Kidney capillary endothelial cell (primary cell): ENCODE results near the gene COMMD9.

ENCODE experiments used
- DNase-seq: peaks from one replicate; pipeline ENCODE4 v3.0.0-alpha.2; 2018; ENCODE audit warnings: low spot score

COMMD9 gene

GRCh38 chr11:36296884-36297543 lies 7.8 kb upstream of the COMMD9 start:
- no peak for DNase-seq

- no peak for DNase-seq
These were observed 6.7 kb upstream of the COMMD9 start, which contains the start of gene PRR5L for GRCh38 chr11:36295926-36296325. Gene PRR5L (plus strand): TSS chr11:36296288. CDS start chr11:36401122, 104,834 bp downstream.

- DNase-seq, result peak; percentile 58
These were observed 3.1 kb upstream of the COMMD9 start for GRCh38 chr11:36292311-36292722.

- no peak for DNase-seq
These were observed 590 bp downstream of the COMMD9 start for GRCh38 chr11:36288442-36289225.

- no peak for DNase-seq
These were observed 6.3 kb downstream of the COMMD9 start for GRCh38 chr11:36282926-36283325.

- no peak for DNase-seq
These were observed 7.4 kb downstream of the COMMD9 start for GRCh38 chr11:36281850-36282249.

- no peak for DNase-seq
These were observed 8.7 kb downstream of the COMMD9 start for GRCh38 chr11:36280531-36280930.

- no peak for DNase-seq
These were observed 10.5 kb downstream of the COMMD9 start for GRCh38 chr11:36278531-36279282.

- no peak for DNase-seq
These were observed 14.8 kb downstream of the COMMD9 start for GRCh38 chr11:36274414-36274813.

- no peak for DNase-seq
These were observed 16.1 kb downstream of the COMMD9 start for GRCh38 chr11:36273110-36273509.

- DNase-seq, result no peak
These were observed 17.3 kb downstream of the COMMD9 start for GRCh38 chr11:36271794-36272407.

GRCh38 chr11:36270701-36271100 lies 18.5 kb downstream of the COMMD9 start:
- DNase-seq, result no peak

- no peak for DNase-seq
These were observed 20.8 kb downstream of the COMMD9 start for GRCh38 chr11:36268337-36268985.

- no peak for DNase-seq
These were observed 22.5 kb downstream of the COMMD9 start for GRCh38 chr11:36266767-36267166.

- DNase-seq, result peak; percentile 29
These were observed 23.2 kb downstream of the COMMD9 start for GRCh38 chr11:36265793-36266628.

GRCh38 chr11:36264973-36265344 lies 24.3 kb downstream of the COMMD9 start:
- no peak for DNase-seq

GRCh38 chr11:36264011-36264972 lies 24.9 kb downstream of the COMMD9 start:
- DNase-seq, result no peak

GRCh38 chr11:36261094-36261493 lies 28.1 kb downstream of the COMMD9 start:
- no peak for DNase-seq

GRCh38 chr11:36258730-36259360 lies 30.4 kb downstream of the COMMD9 start:
- peak; percentile 63 for DNase-seq
